ENCODE measurements around the gene FOXD1. TPM values are rescaled to one million over a fixed set of nuclear protein-coding genes. Genes with fewer than 3 reads are reported as not detected.
"Not testable (repeated sequence)": the region's sequence is repeated elsewhere in the genome, so short reads cannot be mapped to it uniquely, and the experiment has no call there.

The FOXD1 gene
- total RNA-seq, 4 donors from 2014 or later: 0.28 to 1.3 TPM; not detected in 2

- Histone ChIP-seq H3K4me1 (no peaks in the 10 kb centered on the region), H3K36me3 (no peaks in the 10 kb centered on the region), H3K27me3 (peaks cover 0 to 6% of the 10 kb centered on the region in 2 donors), H3K9me3 (no peaks in the 10 kb centered on the region), H3K27ac (no peak overlapping the region), H3K4me3 (no peak overlapping the region)
- intact Hi-C loops (cut with DNase I; ENCODE audit: low total_unique reads): no loop called here
- DNase-seq: peak in 1 of 2 donors; percentile 37
- TF ChIP-seq POLR2A (IDR thresholded peaks at IDR 0.05): no peak
- TF ChIP-seq CTCF (IDR thresholded peaks at IDR 0.05): no peak
These were observed 15.6 kb upstream of the FOXD1 start for GRCh38 chr5:73464016-73464745.

- peaks cover 0 to 12% of the 10 kb centered on the region in 2 donors for H3K27me3 ChIP-seq
- no peak overlapping the region for H3K4me3 ChIP-seq
- no peaks in the 10 kb centered on the region for H3K36me3 ChIP-seq
- no peak overlapping the region for H3K27ac ChIP-seq
- TF ChIP-seq CTCF (IDR thresholded peaks at IDR 0.05): no peak
- intact Hi-C loops (cut with DNase I; ENCODE audit: low total_unique reads): no loop called here
- H3K9me3 ChIP-seq: no peaks in the 10 kb centered on the region
- H3K4me1 ChIP-seq: no peaks in the 10 kb centered on the region
- no peak for DNase-seq
These were observed 11.6 kb upstream of the FOXD1 start for GRCh38 chr5:73460133-73460532.

- Histone ChIP-seq H3K4me1 (no peaks in the 10 kb centered on the region), H3K27me3 (peaks cover 0 to 15% of the 10 kb centered on the region in 2 donors), H3K27ac (no peak overlapping the region), H3K9me3 (no peaks in the 10 kb centered on the region), H3K36me3 (no peaks in the 10 kb centered on the region), H3K4me3 (no peak overlapping the region)
- no peak for DNase-seq
- TF ChIP-seq CTCF (IDR thresholded peaks at IDR 0.05) (no peak), POLR2A (IDR thresholded peaks at IDR 0.05) (no peak)
- intact Hi-C loops (cut with DNase I; ENCODE audit: low total_unique reads): loop anchor here (10.0 kb wide), 1 partner anchor 245 kb away; no protein-coding TSS in a partner anchor
These were observed 10.8 kb upstream of the FOXD1 start for GRCh38 chr5:73459366-73459765.

GRCh38 chr5:73456462-73456861 lies 7.9 kb upstream of the FOXD1 start:
- H3K9me3 ChIP-seq, H3K4me1 ChIP-seq, H3K27ac ChIP-seq, H3K36me3 ChIP-seq, DNase-seq, H3K4me3 ChIP-seq: not testable (repeated sequence)
- intact Hi-C loops (cut with DNase I; ENCODE audit: low total_unique reads): loop anchor here (10.0 kb wide), 1 partner anchor 242 kb away; no protein-coding TSS in a partner anchor
- H3K27me3 ChIP-seq: peaks cover 7 to 27% of the 10 kb centered on the region in 2 donors

- H3K27ac ChIP-seq: no peak overlapping the region
- intact Hi-C loops (cut with DNase I; ENCODE audit: low total_unique reads): loop anchor here (10.0 kb wide), 1 partner anchor 240 kb away; no protein-coding TSS in a partner anchor
- no peaks in the 10 kb centered on the region for H3K9me3 ChIP-seq
- H3K4me3 ChIP-seq: no peak overlapping the region
- TF ChIP-seq CTCF (IDR thresholded peaks at IDR 0.05) (peak; percentile 15 to 47 (median 30)), POLR2A (IDR thresholded peaks at IDR 0.05) (no peak)
- no peaks in the 10 kb centered on the region for H3K36me3 ChIP-seq
- peaks cover 23 to 43% of the 10 kb centered on the region in 2 donors for H3K27me3 ChIP-seq
- no peaks in the 10 kb centered on the region for H3K4me1 ChIP-seq
- DNase-seq: no peak
These were observed 5.9 kb upstream of the FOXD1 start for GRCh38 chr5:73454379-73455036.

All from uterus (tissue), 4 donors.